Hematopoietic multipotent progenitor cell (in vitro differentiated cells): Measurements from ENCODE around the gene SPTBN4. TPM values are rescaled to one million over a fixed set of nuclear protein-coding genes. Genes with fewer than 3 reads are reported as not detected.
"Not testable (repeated sequence)": the region's sequence is repeated elsewhere in the genome, so short reads cannot be mapped to it uniquely, and the experiment has no call there.

Experiments used
- DNase-seq, 3 donors: peaks; one replicate each; pipeline ENCODE4 v3.0.0-alpha.2; 2011 to 2015; ENCODE audit warnings: low read depth in 2 of 3, low spot score in 2 of 3
- small RNA-seq: library from RNA; depleted of rRNA; stranded (forward); fragments of <200 nt; gene quantifications from one replicate; pipeline ENCODE3, GENCODE V24; 2012
- total RNA-seq: library from RNA; depleted of rRNA; stranded (reverse); fragments of >200 nt; gene quantifications from one replicate; pipeline ENCODE4 v1.2.3, GENCODE V29; 2012

Gene SPTBN4
- total RNA-seq, 1 donor = 0.27 TPM

DNA sequence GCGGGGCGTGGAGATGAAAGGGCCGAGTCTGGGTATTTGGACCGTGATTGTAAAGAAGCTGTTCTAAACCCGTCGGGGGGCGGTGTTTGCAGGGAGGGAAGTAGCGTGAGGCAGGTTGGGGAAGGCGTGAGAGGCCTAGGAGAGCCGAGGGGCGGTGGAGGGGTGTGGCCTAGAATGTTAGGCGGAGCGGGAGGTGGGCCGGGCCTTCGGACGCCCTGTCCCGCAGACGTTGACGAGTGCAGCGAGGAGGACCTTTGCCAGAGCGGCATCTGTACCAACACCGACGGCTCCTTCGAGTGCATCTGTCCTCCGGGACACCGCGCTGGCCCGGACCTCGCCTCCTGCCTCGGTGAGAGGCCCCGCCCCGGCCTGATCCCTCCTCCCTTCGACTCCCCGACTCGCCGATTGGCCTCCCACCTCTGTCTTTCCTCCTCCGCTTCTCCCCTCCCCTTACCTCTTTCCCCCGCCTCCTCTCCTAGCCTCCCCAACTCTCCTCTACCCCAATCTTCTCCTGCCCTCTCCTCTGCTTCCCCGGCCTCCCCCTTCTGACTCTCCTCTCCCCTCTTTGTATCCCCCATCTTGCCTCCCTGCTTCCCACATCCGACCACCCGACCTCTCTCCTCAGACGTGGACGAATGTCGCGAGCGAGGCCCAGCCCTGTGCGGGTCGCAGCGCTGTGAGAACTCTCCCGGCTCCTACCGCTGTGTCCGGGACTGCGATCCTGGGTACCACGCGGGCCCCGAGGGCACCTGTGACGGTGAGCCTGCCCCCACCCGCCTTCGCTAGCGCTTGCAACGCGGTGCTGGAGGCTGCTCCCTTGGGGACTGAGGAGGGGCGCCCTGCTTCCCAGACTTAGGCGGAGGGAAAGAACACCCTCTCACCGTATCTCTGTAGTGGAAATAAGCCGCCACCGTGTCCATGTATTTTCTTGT is 147.2 kb downstream of the SPTBN4 start:
- DNase-seq = peak in 2 of 3 donors; percentile 90 to 96

DNA sequence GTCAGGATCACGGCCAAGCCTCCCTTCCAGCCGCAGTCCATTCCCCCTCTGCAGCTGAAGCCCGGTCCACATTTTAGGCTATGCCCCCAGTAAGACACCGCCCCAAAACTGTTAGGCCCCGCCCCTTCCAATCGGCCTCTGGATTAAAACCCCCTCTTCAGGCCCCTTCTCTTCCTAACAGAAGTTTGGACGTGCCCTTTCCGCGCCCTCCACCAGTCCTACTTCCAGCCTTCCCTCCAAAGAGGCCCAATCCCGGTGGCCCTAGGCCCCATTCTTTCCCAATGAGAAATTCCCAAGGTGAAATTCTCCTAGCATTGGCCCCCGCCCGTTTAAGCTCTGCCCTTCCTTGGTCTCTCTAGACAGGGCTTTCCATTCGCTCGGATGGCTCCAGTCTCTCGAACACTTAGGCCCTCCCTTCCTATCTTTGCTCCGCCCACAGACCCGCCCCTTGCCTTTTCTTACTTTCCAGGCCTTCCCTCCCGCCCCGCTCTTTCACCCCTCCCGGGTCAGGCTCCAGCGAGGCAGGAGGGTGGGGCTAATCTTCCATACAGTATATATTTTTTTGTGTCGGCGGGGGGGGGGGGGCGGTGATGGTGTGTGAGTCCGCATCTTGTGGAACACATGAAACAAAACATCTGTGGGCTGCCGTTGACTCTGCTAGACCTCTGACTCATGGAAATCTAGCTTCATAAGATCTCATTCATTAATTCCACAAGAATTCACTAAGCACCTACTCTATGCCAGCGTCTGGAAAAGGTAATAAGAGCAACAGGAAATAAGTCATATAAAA is 148.0 kb downstream of the SPTBN4 start:
- peak in 2 of 3 donors; percentile 82 to 90 for DNase-seq

DNA sequence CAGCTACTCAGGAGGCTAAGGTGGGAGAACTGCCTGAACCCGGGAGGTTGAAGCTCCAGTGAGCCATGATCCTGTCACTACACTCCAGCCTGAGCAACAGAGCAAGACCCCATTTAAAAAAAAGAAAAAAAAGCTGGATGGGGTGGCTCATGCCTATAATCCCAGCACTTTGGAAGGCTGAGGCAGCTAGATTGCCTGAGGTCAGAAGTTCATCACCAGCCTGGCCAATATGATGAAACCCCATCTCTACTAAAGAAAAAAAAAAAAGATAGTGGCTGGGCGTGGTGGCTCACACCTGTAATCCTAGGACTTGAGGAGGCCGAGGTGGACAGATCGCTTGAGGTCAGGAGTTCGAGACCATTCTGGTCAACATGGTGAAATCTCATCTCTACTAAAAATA is 149.4 kb downstream of the SPTBN4 start:
- no peak for DNase-seq

DNA sequence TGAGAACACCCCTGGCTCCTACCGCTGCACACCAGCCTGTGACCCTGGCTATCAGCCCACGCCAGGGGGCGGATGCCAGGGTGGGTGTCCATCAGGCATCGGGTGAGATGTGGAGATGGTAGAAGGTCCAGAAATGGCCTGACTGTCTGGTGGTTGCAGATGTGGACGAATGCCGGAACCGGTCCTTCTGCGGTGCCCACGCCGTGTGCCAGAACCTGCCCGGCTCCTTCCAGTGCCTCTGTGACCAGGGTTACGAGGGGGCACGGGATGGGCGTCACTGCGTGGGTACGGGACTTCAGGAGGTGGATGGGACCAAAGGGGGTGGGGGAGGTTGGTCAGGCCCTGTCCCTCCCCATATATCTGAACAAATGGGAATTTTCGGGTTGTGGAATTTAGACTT is 150.1 kb downstream of the SPTBN4 start:
- no peak for DNase-seq

GRCh38 chr19:40617961-40618360 is 151.2 kb downstream of the SPTBN4 start:
- no peak for DNase-seq

GRCh38 chr19:40619333-40620160 is 152.7 kb downstream of the SPTBN4 start:
- DNase-seq = no peak

GRCh38 chr19:40620161-40620485 is 153.3 kb downstream of the SPTBN4 start:
- no peak for DNase-seq

DNA sequence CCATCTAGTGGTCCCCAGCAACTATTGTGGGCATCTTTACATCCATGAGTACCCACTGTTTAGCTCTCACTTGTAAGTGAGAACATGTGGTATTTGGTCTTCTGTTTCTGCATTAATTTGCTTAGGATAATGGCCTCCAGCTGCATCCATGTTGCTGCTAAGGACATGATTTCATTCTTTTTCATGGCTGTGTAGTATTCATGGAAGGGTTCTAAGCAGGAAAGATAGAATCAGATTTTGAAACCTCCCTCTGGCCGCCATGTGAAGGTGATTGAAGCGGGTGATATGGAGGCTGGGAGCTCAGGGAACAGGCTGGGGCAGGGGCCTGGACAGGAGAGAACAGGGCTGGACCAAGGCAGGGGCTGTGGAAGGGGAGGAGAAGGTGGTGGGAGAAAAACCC is 154.5 kb downstream of the SPTBN4 start:
- no peak for DNase-seq

DNA sequence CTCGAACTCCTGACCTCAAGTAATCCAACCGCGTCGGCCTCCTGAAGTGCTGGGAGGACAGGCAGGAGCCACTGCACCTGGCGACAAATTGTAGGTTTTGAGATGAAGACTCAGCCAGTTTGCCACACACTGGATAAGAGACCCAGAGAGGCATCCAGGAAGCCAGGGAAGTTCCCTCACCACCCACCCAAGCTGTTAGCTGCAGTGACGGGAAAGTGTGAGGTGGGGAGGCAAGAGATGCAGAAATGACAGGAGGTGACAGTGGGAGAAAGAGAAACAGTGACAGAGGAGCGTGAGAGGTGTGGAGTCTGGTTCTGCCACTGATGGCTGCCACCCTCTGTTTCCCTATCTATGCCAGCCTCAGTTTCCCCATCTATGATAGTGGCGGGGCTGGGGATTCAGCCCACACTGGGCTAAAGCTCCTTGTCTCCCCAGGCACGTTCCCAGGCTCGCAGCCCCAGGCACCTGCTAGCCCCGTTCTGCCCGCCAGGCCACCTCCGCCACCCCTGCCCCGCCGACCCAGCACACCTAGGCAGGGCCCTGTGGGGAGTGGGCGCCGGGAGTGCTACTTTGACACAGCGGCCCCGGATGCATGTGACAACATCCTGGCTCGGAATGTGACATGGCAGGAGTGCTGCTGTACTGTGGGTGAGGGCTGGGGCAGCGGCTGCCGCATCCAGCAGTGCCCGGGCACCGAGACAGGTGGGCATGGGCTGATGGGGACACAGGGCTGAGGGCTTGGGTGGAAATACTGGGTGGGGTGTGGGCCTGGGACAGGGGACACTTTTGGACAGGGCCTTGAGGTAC is 155.4 kb downstream of the SPTBN4 start:
- DNase-seq = no peak

DNA sequence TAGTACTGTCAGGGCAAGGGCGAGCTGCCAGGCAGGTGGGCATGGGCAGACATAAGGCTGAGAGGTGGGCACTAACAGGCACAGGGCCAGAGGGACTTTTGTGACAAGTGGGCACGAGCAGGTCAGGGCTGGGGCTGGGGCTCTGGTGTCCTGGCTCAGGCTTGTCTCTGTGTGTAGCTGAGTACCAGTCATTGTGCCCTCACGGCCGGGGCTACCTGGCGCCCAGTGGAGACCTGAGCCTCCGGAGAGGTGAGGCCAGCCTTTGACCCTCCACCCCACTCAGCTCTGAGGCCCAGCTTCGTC is 155.9 kb downstream of the SPTBN4 start:
- no peak for DNase-seq

GRCh38 chr19:40623403-40624251 is 156.8 kb downstream of the SPTBN4 start:
- DNase-seq = no peak

- DNase-seq = not testable (repeated sequence)
Observed at GRCh38 chr19:40624369-40625153, 157.8 kb downstream of the SPTBN4 start.

GRCh38 chr19:40625406-40626120 is 158.8 kb downstream of the SPTBN4 start:
- DNase-seq = no peak

Small RNA genes lying within 50 kb of the gene (small RNA-seq; reads per million reads assigned to genes)
- not detected for gene RF00017

Other genes with a start within 250 kb of the SPTBN4 start
- gene TTC9B, start 248.6 kb upstream of the SPTBN4 start, total RNA-seq = under 0.01 TPM
- gene CCNP, start 240.3 kb upstream of the SPTBN4 start, total RNA-seq = 0.27 TPM
- gene AKT2, start 181.7 kb upstream of the SPTBN4 start, total RNA-seq = 112 TPM
- gene C19orf47, start 118.6 kb upstream of the SPTBN4 start, total RNA-seq = 12.1 TPM
- gene PLD3, start 118.3 kb upstream of the SPTBN4 start, total RNA-seq = 229 TPM
- 0.27 TPM for gene HIPK4, start 76.8 kb upstream of the SPTBN4 start, total RNA-seq
- gene PRX, start 53.6 kb upstream of the SPTBN4 start, total RNA-seq = 2.2 TPM
- gene SERTAD1, start 41.0 kb upstream of the SPTBN4 start, total RNA-seq = 19.1 TPM
- 19.1 TPM for gene SERTAD3, start 22.7 kb upstream of the SPTBN4 start, total RNA-seq
- gene BLVRB, start 1.3 kb upstream of the SPTBN4 start, total RNA-seq = 150 TPM
- 91.3 TPM for gene SHKBP1, start 109.9 kb downstream of the SPTBN4 start, total RNA-seq
- gene LTBP4, start 134.4 kb downstream of the SPTBN4 start, total RNA-seq = 103 TPM
- gene NUMBL, start 223.7 kb downstream of the SPTBN4 start, total RNA-seq = 18.3 TPM
- 73.8 TPM for gene COQ8B, start 249.9 kb downstream of the SPTBN4 start, total RNA-seq